ENCODE data around the gene FREY1. TPM values are rescaled to one million over a fixed set of nuclear protein-coding genes. Genes with fewer than 3 reads are reported as not detected.
A peak's percentile ranks its signal among the peaks of the same experiment; 100 is the strongest.
"Not testable (repeated sequence)": the region's sequence is repeated elsewhere in the genome, so short reads cannot be mapped to it uniquely, and the experiment has no call there.

The FREY1 gene
- total RNA-seq, 1 experiment from 2014 or later: not detected

GRCh38 chr11:45900916-45901617 is 6.0 kb downstream of the FREY1 start:
- in situ Hi-C loops (cut with HindIII; ENCODE audit: low pct_unique_long_range_greater_than_20kb, low sequenced_read_pairs): no loop called here
- no peak for DNase-seq (ENCODE audit: low read depth)

- in situ Hi-C loops (cut with HindIII; ENCODE audit: low pct_unique_long_range_greater_than_20kb, low sequenced_read_pairs); DNase-seq (ENCODE audit: low read depth): not testable (repeated sequence)
These were observed 6.8 kb downstream of the FREY1 start for GRCh38 chr11:45900175-45900800.

GRCh38 chr11:45899448-45900174 is 7.5 kb downstream of the FREY1 start:
- peak; percentile 80 for DNase-seq (ENCODE audit: low read depth)
- in situ Hi-C loops (cut with HindIII; ENCODE audit: low pct_unique_long_range_greater_than_20kb, low sequenced_read_pairs): no loop called here

- no peak for DNase-seq (ENCODE audit: low read depth)
- in situ Hi-C loops (cut with HindIII; ENCODE audit: low pct_unique_long_range_greater_than_20kb, low sequenced_read_pairs): no loop called here
These were observed 8.0 kb downstream of the FREY1 start for GRCh38 chr11:45899086-45899447.

- DNase-seq (ENCODE audit: low read depth): no peak
- in situ Hi-C loops (cut with HindIII; ENCODE audit: low pct_unique_long_range_greater_than_20kb, low sequenced_read_pairs): no loop called here
These were observed 9.5 kb downstream of the FREY1 start for GRCh38 chr11:45897556-45897955.

- no peak for DNase-seq (ENCODE audit: low read depth)
- in situ Hi-C loops (cut with HindIII; ENCODE audit: low pct_unique_long_range_greater_than_20kb, low sequenced_read_pairs): no loop called here
These were observed 10.6 kb downstream of the FREY1 start for GRCh38 chr11:45896422-45896984.

GRCh38 chr11:45895553-45896259 is 11.4 kb downstream of the FREY1 start:
- DNase-seq (ENCODE audit: low read depth): no peak
- in situ Hi-C loops (cut with HindIII; ENCODE audit: low pct_unique_long_range_greater_than_20kb, low sequenced_read_pairs): no loop called here

GRCh38 chr11:45894555-45895247 is 12.4 kb downstream of the FREY1 start:
- in situ Hi-C loops (cut with HindIII; ENCODE audit: low pct_unique_long_range_greater_than_20kb, low sequenced_read_pairs): no loop called here
- no peak for DNase-seq (ENCODE audit: low read depth)

- in situ Hi-C loops (cut with HindIII; ENCODE audit: low pct_unique_long_range_greater_than_20kb, low sequenced_read_pairs): no loop called here
- no peak for DNase-seq (ENCODE audit: low read depth)
These were observed 14.2 kb downstream of the FREY1 start for GRCh38 chr11:45892856-45893255.

- in situ Hi-C loops (cut with HindIII; ENCODE audit: low pct_unique_long_range_greater_than_20kb, low sequenced_read_pairs): no loop called here
These were observed 16.1 kb downstream of the FREY1 start for GRCh38 chr11:45890886-45891550.

GRCh38 chr11:45889966-45890365 is 17.1 kb downstream of the FREY1 start:
- in situ Hi-C loops (cut with HindIII; ENCODE audit: low pct_unique_long_range_greater_than_20kb, low sequenced_read_pairs): no loop called here
- DNase-seq (ENCODE audit: low read depth): no peak

More at GRCh38 chr11:45890886-45891550, 16.1 kb downstream of the FREY1 start:
- no peak for DNase-seq (ENCODE audit: low read depth)

- DNase-seq (ENCODE audit: low read depth): no peak
- in situ Hi-C loops (cut with HindIII; ENCODE audit: low pct_unique_long_range_greater_than_20kb, low sequenced_read_pairs): no loop called here
These were observed 17.5 kb downstream of the FREY1 start for GRCh38 chr11:45889555-45889954.

- in situ Hi-C loops (cut with HindIII; ENCODE audit: low pct_unique_long_range_greater_than_20kb, low sequenced_read_pairs): no loop called here
- no peak for DNase-seq (ENCODE audit: low read depth)
These were observed 19.5 kb downstream of the FREY1 start for GRCh38 chr11:45887587-45887986.

GRCh38 chr11:45886816-45887520 is 20.1 kb downstream of the FREY1 start:
- DNase-seq (ENCODE audit: low read depth): no peak
- in situ Hi-C loops (cut with HindIII; ENCODE audit: low pct_unique_long_range_greater_than_20kb, low sequenced_read_pairs): no loop called here

GRCh38 chr11:45885921-45886721 is 20.9 kb downstream of the FREY1 start:
- DNase-seq (ENCODE audit: low read depth): no peak
- in situ Hi-C loops (cut with HindIII; ENCODE audit: low pct_unique_long_range_greater_than_20kb, low sequenced_read_pairs): no loop called here

- in situ Hi-C loops (cut with HindIII; ENCODE audit: low pct_unique_long_range_greater_than_20kb, low sequenced_read_pairs): no loop called here
- peak; percentile 38 for DNase-seq (ENCODE audit: low read depth)
These were observed 21.7 kb downstream of the FREY1 start, which contains the start of gene MAPK8IP1 for GRCh38 chr11:45885274-45885920. MAPK8IP1 (plus strand) TSS chr11:45885651; CDS start chr11:45885821, 170 bp downstream.

Data from Caki2 (cell line).